ENCODE results near the gene CAMK4.

Gene CAMK4

GRCh38 chr5:111223787-111224560 lies at the start of gene CAMK4:
Gene CAMK4 (plus strand): TSS chr5:111224384. CDS start chr5:111224484, 100 bp downstream.
- peak; percentile 54 for DNase-seq (ENCODE audit: low read depth in 2 of 2)

- DNase-seq (ENCODE audit: low read depth in 2 of 2) = no peak
Observed at GRCh38 chr5:111183064-111183463, 41.1 kb upstream of the CAMK4 start.

DNA sequence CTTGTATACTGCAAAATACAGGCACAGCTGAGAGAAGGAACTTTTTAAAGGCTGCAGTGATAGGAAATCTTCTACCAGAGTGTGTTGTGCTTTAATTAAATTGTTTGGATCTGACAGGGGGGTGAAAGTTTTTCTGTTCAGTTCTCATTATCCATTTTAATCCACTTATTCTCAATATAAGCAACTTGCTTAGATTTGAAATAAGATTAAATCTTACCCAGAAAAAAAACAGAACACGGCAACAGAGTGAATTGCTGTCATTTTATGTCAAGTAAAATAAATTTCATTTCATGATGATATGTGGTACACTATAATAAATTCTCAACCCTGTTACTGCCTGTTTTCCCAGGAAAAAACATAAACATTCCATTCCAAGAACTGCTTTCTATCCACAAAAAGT lies 37.1 kb upstream of the CAMK4 start:
- no peak for DNase-seq (ENCODE audit: low read depth in 2 of 2)

DNA sequence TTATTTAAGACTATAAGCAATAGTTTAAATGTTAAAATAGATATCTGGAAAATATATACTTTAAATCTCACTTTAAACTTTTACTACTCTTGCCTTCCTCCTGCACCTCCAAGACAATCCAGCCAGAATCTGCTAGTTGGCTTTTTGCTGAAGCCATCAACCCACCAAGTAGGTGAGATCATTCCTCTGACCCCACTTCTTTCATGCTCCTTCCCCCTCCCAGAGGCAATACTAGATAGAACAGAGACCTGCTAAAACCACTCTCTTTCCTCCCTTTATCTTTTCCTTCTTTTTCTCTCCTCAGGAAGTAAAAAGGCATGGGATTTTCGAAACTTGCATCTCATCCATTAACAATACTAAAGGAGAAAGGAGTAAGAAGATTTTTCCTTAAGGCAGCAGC lies 30.1 kb upstream of the CAMK4 start:
- no peak for DNase-seq (ENCODE audit: low read depth in 2 of 2)

DNA sequence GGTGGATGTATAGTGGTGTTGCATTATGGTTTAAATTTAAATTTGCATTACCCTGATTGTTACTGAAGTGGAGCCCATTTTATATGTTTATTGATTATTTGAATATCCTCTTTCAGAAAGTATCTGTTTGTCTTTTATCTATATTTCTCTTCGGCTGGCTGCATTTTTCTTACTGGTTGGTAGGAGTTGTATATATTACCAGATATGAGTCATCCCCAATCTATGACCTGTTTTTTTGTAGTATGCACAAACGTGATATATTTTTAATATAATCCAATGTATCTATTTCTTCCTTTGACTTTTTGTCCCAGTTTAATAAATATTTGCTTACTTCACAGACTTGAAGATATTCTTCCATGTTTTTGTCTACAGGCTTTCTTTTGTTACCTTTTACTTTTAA lies 29.3 kb upstream of the CAMK4 start:
- no peak for DNase-seq (ENCODE audit: low read depth in 2 of 2)

DNA sequence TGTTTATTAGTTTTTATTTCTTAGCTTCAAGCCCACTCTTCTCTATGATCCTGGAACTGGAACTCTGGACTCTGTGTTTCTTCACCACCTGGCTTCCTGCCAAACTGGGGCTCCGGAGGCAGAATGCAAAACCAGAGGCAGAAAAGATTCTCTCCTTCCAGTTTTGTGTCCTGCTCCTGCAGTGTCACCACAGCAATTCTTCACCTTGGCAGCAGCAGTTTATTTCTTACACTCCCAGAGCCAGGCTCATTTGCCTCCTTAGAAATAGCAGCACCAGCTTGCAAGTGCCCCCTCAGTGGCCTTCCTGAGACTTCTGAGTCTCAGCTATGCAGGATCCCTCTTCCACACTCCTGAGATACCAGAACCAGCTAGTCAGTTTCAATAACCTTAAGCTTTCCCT lies 26.7 kb upstream of the CAMK4 start:
- DNase-seq (ENCODE audit: low read depth in 2 of 2) = no peak

- DNase-seq (ENCODE audit: low read depth in 2 of 2) = no peak
Observed at GRCh38 chr5:111198281-111198966, 25.8 kb upstream of the CAMK4 start.

DNA sequence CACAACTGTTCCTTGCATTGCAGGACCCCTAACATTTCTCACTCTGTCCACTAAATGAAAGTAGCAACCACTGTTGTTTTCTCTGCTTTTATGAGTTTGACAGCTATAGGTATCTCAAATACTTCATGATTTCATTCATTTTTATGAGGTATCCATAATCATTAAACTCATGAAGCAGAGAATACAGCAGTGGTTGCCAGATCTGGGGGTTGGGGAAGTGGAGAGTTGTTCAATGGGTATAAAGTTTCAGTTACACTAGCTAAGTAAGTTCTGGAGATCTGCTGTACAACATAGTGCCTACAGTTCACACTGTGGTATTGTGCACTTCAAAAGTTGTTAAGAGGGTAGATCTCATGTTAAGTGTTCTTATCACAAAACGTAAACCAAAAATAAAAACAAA lies 23.4 kb upstream of the CAMK4 start:
- DNase-seq (ENCODE audit: low read depth in 2 of 2) = no peak

DNA sequence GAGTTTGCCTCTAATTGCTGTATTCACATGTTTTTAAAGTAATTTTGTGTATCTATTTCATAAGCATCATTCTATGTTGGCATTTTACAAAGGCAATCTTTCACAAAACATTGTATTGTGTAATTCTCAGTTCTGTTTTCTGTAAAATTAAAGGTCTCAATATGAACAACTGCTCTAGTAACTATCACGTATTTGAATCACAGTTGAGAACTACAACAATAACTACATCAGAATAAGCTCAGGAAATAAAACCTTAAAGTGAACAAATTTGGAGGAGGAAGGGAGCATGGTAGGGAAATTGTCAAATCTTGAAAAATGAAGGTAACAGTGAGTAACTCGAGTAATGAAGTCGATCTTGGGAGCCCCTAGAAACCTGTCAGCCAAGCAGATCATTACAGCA lies 22.5 kb upstream of the CAMK4 start:
- no peak for DNase-seq (ENCODE audit: low read depth in 2 of 2)

DNA sequence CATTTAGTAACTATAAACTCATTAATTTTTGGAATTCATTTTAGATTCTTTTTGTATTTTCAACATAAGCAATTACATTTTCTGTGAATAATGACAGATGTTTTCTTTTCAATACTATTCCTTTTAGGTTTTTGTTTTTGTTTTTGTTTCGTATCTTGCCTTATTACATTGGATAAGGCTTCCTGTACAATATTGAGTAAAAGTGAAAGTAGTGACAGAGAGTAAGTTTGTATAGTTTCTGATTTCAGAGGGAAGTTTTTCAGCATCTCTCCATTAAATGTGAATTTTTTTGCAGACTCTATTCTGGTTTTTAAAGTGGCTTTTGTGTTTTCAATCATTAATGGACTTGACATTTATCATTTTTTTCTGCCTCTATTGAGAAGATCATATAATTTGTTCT lies 12.8 kb upstream of the CAMK4 start:
- DNase-seq (ENCODE audit: low read depth in 2 of 2) = no peak

GRCh38 chr5:111214052-111214742 lies 10.0 kb upstream of the CAMK4 start:
- DNase-seq (ENCODE audit: low read depth in 2 of 2) = no peak

GRCh38 chr5:111215971-111216370 lies 8.2 kb upstream of the CAMK4 start:
- no peak for DNase-seq (ENCODE audit: low read depth in 2 of 2)

- DNase-seq (ENCODE audit: low read depth in 2 of 2) = no peak
Observed at GRCh38 chr5:111221139-111221538, 3.0 kb upstream of the CAMK4 start.

DNA sequence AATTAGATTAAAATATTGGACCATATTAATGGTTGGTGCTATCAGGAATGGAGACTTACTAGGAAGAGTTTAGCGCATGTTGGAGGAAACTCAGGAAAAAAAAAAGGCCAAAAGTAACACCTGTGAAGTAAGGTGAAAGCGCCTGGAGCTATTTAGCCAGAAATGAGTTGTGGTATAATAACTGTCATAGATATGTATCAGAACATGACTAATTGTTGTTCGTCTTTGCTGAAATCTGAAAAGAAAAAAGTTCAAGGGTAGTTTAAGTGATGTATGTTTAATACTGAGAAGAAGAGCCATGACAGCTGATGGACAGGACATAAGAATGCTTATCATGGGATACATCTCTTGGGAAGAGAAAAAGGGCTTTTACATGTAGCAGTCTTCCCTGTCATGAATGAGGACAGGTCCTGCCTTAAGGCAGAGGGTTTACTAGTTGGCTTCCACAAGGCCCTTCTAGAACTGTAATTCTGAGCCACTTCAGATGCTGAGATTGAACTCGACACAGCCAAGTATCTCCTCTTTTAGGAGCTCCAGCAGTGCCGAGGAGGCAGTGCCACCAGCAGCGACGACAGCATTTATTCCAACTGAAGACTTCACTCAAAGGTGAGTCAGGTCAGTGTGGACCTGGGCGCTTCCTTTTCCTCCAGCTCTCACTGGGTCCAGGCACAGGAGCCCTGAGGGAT lies 940 bp upstream of the CAMK4 start:
- no peak for DNase-seq (ENCODE audit: low read depth in 2 of 2)

DNA sequence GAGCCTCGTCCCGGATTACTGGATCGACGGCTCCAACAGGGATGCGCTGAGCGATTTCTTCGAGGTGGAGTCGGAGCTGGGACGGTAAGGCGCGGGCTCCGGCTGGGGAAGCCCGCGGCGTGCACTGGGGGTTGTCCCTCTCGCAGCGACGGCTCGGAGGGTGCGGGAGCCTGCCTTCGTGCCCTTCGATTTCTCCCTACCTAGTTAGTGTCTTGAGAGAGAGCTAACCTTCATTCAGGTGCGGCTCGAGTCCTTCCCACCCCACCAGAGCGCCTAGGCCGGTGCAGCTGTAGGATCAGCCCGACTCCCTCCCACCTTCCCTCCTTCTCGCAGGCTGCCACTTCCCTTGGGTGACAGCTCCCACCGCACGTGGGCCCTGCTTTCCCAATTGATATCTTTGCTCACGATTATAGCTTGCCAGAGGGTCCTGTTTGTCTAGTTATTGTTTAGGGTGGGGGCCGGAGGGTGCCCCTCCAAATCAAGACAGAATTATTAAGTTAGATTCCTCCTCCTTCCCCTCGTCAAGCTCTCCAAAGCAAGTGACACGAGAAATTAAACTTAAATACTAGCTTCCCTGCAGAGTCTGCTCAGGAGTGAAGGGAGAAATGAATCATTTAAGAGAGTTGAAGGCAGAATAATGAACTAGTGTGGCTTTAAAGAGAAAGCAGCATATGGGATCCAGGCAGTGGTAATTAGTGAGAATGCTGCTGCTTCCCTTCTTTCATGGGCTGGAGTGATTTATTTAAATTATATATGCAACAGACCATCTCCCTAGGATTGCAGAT lies 569 bp downstream of the CAMK4 start:
- no peak for DNase-seq (ENCODE audit: low read depth in 2 of 2)

- no peak for DNase-seq (ENCODE audit: low read depth in 2 of 2)
Observed at GRCh38 chr5:111225926-111226325, 1.7 kb downstream of the CAMK4 start.

DNA sequence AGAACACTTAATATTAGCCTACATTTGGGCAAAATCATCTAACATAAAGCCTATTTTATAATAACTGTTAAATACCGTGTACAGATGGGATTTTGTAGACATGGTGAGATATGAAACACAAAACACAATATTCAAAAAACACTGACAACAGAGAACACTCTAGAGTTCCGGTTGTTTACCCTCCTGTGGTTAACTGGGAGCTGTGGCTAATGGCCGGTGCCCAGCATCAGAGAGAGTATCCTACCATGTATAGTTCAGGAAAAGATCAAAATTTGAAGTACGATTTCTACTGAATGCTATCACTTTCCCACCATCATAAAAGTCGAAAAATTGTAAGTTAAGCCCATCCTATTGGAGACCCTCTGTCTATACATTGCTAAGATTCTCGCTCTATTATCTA lies 2.4 kb downstream of the CAMK4 start:
- no peak for DNase-seq (ENCODE audit: low read depth in 2 of 2)

DNA sequence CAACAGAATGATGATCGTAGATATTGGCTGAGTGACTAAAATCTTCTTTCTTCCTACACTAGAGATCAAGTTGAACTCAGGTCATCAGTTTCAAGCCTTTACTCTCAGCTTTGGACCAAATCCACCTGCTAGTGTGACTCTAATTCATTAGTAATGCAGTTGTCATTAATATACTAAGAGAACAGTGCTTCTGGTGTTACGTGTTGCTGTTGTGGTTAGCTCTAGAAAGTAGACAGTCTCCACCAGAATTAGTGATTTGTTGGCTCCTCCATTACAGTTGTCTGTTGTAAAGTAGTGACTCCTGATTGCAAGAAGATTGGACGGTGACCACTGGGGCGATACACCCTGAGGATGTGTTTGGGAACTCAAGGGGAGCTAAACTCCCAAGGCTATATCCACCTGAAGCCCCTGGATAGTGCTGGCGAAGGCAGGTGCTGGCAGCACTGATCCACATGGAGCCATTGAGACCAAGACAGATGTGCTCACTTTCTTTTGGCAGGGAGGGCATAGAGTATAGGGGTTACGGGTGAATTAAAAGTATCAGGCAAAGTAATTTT lies 3.1 kb downstream of the CAMK4 start:
- no peak for DNase-seq (ENCODE audit: low read depth in 2 of 2)

GRCh38 chr5:111227801-111228200 lies 3.6 kb downstream of the CAMK4 start:
- no peak for DNase-seq (ENCODE audit: low read depth in 2 of 2)

- DNase-seq (ENCODE audit: low read depth in 2 of 2) = no peak
Observed at GRCh38 chr5:111228520-111229220, 4.5 kb downstream of the CAMK4 start.

Measured in stimulated activated CD8-positive, alpha-beta memory T cell treated with anti-CD3 and anti-CD28 coated beads, Interleukin-15, amount 100 ng/mL, for 48 hours (primary cell).